Posterior vena cava (tissue), 2 donors: ENCODE results near the gene MAP7D2. TPM values are rescaled to one million over a fixed set of nuclear protein-coding genes. Genes with fewer than 3 reads are reported as not detected.
"Not testable (repeated sequence)": the region's sequence is repeated elsewhere in the genome, so short reads cannot be mapped to it uniquely, and the experiment has no call there.

ENCODE experiments used
- DNase-seq: peaks from one replicate; pipeline ENCODE4 v3.0.0-alpha.2; 2020; ENCODE audit warnings: low spot score
- intact Hi-C, 2 donors: fragments of 100-400 bp; cut with DNase I; formaldehyde crosslinking; loops; one replicate each; pipeline versions ENCODE4 v1.14.1 to v1.14.2; 2022 to 2023
- long read RNA-seq, 2 donors: library from polyadenylated mRNA; unstranded; transcript quantifications; one replicate each; pipeline ENCODE4 v2.0.0, GENCODE V29; 2020 to 2021
- total RNA-seq, 2 donors: library from RNA; stranded (reverse); fragmentation: NEBNext Ultra II Directional; extraction: Animal tissue kit (Norgen Biotek cat#: 25700); gene quantifications; one replicate each; pipeline ENCODE4 v1.2.1, GENCODE V29; 2021
- donor health status: DM: yes; HTN: yes; CAD: no.
- donor health status: DM: yes; HTN: yes; CAD: no.

The MAP7D2 gene
- under 1 TPM in 1 of 2 donors, not detected in 1; 0.10 TPM for total RNA-seq
- long read RNA-seq, donor 1, result 0 reads
- long read RNA-seq, donor 2, partial matches to known transcripts, result 2 of 2 reads
- long read RNA-seq, donor 2, other reads (novel, unspliced or antisense), result 0 of 2 reads

DNA sequence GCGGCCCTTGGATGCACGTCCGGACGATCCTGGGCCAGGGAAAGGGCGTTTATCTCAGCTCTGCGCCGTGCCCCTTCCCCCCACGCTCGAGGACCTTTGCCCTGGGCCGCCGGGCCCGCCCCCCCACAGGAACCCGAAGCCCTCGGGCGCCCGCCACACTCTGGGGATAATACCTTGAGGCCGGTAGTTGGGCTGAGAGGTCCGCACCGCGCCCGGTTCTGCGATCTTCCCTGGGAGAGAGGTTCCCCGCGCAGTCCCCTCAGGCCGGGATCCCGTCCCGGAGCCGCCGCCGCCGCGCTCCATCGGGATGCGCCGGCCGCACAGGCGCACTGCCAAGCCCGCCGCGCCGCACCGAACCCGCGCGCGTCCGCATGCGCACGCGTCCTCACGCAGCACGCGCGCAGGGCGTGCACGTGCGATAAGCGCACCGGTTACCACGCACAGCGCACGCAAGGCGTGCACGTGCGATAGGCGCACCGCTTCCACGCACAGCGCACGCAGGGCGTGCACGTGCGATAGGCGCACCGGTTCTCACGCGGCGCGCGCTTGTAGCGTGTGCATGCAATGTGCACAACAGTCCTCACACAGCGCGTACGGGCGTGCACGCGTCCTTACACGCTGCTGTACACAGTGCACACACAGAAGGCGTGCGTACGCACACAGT is at the start of gene MAP7D2:
Gene MAP7D2 (minus strand): TSS at position 331 of the 664 bp plus-strand sequence. CDS start 28 bp downstream, at position 303.
- intact Hi-C loops, result no loop called here
- DNase-seq, result no peak

DNA sequence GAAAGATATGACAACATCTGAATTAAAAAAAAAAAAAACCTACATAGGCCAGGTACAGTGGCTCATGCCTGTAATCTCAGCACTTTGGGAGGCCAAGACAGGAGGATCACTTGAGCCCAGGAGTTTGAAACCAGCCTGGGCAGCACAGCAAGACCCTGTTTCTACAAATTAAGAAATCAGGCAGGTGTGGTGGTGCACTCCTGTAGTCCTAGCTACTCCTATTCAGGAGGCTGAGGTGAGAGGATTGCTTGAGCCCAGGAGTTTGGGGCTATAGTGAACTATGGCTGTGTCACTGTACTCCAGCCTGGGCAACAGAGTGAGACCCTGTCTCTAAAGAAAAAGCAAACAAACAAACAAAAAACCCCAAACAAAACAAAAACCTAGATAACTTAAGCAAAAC is 45.8 kb upstream of the MAP7D2 start:
- intact Hi-C loops, DNase-seq: not testable (repeated sequence)

DNA sequence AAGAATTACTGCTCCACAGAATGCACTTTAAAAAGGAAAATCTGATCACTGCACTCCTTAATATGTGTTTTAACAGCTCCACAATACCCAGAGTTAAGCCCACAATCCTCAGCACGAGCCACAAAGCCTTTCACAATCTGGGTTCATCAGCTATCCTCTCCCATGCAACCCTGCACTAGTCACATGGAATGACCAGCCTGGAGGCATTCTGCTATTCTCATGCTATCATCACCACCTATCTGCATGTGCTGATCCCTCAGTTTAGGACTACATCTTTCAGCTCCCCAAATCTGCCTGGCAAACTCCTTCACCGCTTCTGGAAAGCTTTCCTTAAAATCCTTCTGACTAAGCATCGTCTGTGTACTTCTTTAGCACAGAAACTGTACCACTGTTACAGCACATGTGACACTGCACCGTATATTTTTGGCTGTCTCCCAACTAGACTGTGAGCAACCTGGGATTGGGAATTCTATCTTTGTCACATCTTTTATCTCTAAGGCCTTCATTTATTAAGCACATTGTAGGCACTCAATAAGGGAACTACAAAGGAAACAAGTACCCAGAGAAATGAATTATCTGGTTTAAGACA is 43.2 kb upstream of the MAP7D2 start:
- intact Hi-C loops, result no loop called here
- DNase-seq, result no peak

DNA sequence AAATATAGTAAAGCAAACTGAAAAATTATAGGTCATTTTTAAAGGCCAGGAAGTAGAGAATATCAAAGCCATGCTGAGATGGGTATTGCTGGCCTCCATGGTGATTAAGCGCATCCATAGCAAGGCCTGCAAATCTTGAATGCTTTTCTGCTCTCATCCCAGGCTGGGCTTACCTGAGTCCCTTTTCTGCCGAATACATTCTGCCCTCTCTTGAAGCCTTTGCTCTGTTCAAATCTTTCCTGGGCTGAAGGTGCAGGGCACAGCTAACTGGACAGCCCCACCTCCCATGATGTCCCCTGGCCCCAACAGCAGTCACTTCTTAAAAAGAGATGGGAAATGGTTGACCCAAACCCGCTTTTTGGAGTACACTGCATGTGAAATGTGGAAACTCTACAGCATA is 35.0 kb upstream of the MAP7D2 start:
- no peak for DNase-seq
- intact Hi-C loops, result no loop called here

DNA sequence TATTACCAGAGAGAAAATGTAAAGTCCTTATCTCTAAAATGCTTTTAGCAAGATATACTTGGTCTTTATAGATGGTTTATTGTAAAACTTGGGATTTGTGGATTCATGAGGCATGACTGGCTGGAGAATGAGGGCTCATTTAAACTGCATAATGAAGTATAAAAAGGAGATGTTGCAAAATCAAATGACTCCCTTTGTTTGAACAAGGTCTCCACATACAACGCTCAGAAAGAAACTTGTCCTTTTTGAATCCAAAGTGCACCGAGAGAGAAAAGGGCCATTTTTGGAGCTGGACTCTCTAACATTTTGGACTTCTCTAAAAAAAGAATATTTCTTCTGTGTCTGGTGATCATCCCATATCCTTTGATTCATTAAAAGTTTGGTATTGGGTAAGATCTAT is 32.6 kb upstream of the MAP7D2 start:
- no peak for DNase-seq
- intact Hi-C loops, result loop anchor here in 1 of 2 donors (2.0 kb wide), 1 partner anchor 137 kb away; no protein-coding TSS in a partner anchor

DNA sequence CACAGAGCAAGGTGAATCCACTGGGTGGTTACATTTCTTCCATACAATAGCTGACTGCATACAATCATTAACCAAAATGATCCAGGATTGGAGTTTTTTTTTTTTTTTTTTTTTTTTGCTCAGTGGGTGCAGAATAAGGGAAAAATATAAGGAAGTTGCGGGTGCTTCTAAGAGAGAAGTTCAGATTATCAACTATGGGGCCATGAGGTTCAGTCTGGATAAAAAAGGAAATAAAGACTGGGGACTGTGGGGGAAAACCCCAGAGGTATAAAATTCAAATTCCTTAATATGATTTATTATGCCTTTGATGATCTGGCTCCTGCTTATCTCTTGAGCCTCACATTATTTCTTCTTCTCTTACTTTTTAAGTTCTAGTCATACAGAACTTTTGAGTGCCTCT is 30.9 kb upstream of the MAP7D2 start:
- intact Hi-C loops, result no loop called here
- DNase-seq, result no peak

DNA sequence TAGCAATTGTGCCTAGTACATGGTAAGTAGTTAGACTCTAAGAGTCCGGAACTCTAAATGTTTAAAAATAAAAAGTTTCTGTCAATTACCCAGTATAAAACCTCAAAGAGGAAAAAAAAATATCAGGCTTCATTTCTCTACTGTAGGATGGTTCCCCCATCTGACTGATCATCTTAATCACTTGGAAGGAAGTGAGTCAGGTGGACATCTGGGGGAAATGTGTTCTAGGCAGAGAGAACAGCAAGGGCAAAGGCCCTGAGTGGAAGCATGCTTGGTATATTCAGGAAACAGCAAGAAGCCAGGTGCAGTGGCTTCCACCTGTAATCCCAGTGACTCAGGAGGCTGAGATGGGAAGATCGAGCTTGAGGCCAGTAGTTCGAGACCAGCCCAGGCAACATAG is 27.8 kb upstream of the MAP7D2 start:
- DNase-seq, result no peak
- intact Hi-C loops, result no loop called here

DNA sequence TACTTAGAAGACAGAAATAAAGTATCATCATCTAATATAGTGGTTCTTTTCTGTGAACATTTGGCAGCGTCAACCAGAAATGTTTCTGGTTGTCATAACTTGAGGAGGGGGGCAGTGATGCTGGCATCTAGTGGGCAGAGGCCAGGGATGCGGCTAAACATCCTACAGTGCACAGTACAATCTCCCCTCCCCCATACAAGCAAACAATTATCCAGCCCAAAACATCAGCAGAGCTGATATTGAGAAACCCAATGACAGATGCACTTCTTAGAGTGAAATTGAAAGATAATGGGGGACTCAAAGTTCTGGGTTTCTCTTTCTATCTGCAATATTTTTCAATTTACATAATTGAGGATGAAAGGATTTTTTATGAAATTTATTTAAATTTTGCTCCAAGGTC is 26.9 kb upstream of the MAP7D2 start:
- intact Hi-C loops, result no loop called here
- DNase-seq, result no peak

DNA sequence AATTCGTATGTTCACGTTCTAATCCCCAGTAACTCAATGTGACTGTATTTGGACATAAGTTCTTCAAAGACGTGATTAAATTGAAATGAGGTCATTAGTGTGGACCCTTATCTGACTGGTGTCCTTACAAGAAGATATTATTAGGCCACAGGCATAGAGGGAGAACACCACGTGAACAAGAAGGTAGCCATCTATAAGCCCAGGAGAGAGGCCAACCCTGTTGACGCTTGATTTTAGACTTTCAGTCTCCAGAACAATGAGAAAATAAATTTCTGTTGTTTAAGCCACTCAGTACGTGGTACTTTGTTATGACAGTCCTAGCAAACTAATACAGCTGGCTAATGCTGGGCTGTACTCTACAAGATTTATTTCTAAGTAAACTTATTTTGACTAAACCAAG is 26.4 kb upstream of the MAP7D2 start:
- no peak for DNase-seq
- intact Hi-C loops, result no loop called here

DNA sequence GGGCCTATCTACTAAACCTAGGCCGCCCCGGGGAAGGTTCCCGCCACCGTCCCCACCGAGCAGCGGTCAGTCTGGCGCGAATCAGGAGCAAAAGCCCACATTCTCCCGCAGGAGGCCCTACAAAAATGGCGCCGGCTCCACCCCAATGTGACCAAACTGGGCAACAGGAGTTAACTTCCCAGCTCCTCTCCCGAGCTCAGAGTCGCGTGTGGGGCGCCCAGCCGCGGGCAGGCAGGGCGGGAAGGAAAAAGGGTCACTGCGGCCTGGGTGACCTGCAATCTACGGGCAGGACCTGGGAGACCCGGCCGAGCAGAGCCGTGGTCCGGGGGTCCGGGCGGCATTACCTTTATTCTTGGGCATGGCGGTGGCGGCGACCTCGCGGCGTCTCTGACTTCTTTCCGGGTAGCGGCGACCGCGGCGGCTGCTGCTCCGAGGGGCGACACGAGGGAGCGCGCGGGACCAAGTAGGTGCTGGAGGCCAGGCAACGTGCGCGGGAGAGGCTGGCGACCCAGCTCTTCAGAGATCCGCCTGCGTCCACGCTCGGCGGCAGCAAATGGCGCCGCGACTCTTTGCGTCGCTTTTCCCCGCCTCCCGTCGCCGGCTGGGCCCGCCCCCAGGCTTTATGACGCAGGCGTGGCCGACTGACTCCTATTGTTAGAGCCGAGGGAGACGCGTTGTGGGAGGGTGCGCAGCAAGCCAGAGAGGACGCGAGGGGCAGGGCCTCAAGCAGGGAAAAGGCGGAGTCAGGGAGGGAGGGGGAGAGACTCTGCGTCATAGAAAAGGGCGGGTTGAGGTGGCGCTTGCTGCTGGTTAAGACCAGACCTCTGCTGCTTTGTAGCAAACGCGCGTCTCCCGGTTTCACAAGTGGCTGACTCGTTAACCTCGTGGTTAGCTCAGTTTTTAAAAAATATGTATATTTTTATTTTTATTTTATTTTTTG is 24.8 kb upstream of the MAP7D2 start, which contains the start of gene EIF1AX:
Gene EIF1AX (minus strand): TSS at position 558 of the 940 bp plus-strand sequence. CDS start 198 bp downstream, at position 360.
- DNase-seq, result peak; percentile 99
- intact Hi-C loops, result no loop called here

DNA sequence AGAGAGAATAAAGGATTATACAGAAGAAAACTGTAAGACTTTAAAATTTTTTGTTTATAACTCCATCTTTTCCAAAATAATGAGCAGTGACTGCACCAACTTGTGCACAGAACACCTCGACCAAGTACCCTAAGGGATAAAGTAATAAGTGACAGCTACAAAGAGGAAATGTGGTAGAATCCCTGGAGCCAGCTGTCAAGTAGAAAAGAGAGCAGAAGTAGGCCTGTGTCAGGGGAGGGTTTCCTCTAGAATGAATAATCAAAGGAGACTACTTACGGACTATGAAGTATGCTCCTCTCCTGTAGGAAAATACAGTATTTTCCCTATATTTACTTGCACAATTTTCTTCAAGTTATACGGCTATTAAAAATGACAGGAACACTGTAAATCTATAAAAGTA is 23.7 kb upstream of the MAP7D2 start:
- no peak for DNase-seq
- intact Hi-C loops, result no loop called here

DNA sequence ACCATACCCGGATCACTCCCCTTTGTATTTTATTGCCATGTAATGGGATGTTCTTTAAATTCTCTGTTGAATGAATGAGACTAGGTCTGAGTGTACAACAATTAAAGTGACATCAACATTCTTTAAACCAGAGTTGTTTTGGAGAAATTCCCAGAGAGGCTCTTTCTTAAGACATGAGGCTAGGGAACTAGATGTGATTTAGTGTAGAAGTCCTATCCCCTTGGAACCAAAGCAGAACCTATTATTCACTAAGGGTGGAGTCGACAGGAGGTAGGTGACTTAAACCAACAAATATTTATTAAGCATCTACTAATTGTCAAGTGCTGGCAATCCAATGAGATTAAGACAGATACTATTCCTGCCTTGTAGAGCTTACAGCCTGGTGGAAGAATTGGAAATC is 23.3 kb upstream of the MAP7D2 start:
- DNase-seq, result no peak
- intact Hi-C loops, result no loop called here

DNA sequence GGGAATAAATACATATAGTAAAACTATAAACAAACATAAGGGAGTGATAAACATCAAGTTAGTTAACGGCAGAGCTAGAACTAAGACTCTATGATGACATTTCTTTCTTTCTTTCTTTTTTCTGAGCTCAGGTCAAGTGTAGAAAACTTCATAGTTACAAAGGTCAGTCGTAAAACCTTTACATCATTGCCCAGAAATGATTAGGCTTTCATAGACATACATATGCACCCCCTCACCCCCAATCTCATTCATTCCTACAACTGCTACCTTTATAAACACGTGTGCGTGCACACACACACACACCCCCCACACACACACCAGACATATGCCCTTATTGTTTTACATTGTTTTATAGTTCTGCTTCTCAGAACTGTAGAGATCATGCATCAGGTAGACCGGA is 19.2 kb upstream of the MAP7D2 start:
- intact Hi-C loops, result no loop called here
- DNase-seq, result no peak

DNA sequence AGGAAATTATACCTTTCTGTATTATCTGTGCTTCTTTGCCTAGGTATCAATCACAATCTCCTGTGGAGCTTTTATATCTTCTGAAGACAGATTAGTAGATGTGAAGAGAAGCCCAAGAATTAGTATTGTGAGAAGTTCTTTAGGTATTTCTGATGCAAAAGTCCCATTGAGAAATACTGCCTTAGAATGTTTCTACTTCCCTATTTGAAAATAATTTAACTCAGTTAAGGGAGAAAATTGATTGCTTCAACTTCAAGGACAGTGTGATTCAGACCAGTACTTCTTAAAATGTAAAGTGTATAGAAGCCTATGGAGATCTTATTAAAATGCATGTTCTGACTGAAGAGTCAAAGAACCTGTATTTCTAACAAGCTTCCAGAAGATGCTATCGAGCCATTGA is 16.0 kb upstream of the MAP7D2 start:
- DNase-seq, result no peak
- intact Hi-C loops, result no loop called here

DNA sequence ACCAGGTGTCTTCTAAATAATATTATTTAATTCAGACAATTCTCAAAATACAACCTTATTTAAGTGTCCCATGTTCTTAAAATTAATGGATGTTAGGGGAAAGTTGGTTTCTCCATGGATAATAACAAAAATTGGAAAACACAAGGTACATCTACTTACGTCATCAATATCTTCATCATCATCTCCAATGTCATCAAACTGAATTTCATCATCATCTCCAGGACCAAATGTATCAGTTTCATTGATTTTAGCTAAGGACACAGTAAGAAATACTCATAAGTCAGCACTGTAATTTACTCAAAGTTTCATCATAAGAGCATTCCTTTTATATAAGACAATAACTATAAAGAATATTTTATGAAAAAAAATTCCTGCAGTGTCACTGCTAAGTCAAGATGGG is 13.7 kb upstream of the MAP7D2 start:
- DNase-seq, result no peak
- intact Hi-C loops, result no loop called here

DNA sequence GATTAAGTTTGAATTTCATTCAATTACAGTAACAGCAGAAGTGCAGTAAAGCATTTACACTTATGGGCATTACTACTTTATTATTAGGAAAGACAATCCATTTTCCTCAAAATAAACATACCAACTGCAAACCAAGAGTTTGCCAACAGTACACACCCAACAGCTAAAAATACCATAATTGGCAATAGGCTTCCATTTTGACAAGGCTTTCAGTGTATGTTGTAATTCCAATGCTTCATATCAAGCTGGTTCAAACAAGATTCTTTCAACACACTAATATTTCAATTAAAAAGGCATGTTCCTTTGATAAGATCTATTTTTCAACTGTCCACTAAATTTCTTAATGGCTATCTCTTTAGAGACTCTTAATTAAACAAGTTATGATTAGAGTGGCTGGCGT is 12.8 kb upstream of the MAP7D2 start:
- intact Hi-C loops, result no loop called here
- no peak for DNase-seq

DNA sequence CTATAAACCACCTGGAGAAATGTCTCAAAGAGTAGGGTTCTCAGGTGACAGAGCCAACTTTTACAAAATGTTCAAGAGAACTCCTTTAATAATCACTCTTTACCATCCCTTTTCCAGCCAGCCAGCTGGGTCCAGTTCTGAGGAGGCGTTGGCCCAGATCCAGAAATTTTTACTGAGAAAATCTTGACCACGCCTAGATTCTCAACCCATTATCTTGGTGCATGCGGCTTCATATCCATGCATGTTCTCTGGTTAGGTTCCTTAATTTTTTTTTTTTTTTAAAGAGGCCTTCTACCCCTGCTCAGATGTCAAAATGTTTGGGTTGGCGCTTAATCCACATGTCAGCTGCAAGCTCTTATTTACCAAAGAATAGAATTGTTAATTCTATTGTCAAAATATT is 12.0 kb upstream of the MAP7D2 start:
- intact Hi-C loops, result no loop called here
- DNase-seq, result no peak

DNA sequence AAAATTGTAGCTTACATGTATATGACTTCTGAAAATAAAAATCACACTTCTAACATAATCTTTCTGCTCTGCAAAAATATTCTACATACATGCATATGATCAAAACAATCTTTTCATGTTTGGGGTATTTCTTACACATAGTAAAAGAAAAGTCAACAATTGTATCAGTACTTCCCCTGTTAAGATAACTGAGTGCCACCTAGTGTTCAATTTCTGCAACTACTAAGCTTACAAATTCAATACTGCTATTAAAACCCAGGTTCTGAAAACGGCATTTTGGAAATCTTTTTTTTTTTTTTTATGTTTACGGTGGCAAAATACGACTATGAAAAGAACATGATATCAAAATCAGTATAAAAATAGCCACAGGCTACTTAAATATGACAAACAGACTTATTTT is 10.7 kb upstream of the MAP7D2 start:
- DNase-seq, intact Hi-C loops: not testable (repeated sequence)

DNA sequence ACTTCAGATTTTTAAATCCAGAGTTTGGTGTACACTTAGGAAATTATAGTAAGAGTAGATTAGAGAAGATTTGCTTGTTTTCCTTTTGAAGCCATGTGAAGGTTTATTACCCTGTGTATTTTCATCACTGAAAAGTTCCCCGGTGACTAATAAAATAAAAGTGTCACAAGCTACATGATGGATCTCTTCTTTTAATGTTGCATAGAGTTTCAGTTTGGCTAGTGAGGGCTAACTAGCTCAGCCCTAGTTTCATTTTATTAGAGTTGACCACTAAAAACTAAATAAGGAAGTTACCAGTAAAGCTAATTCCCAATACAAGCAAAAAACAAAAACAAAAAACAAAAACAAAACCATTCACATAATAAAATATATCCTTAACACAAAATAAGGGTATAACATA is 10.1 kb upstream of the MAP7D2 start:
- intact Hi-C loops, DNase-seq: not testable (repeated sequence)

DNA sequence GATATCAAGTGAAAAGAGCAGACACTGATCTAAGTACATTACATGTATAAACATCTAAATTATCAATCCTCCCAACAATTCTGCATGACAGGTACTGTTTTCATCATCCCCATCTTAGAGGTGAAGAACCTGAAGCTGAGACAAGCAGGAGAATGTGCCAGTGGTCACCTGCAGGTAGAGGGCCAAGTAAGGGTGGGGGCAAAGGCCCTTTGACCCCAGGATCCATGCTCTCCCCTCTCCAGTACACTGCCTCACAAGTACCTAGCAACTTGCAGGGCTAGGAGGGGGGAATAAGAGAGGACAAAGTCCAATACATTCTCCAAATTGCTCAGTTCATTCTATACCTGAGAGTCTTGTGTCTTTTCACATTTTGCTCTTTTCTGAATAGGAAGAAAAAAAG is 8.3 kb upstream of the MAP7D2 start:
- no peak for DNase-seq

More for the DNA sequence above, 8.3 kb upstream of the MAP7D2 start:
- intact Hi-C loops, result no loop called here
